Activated T-cell treated with anti-CD3 and anti-CD28 coated beads, Interleukin-2, amount 50 U/mL, for 48 hours (primary cell): ENCODE data around the gene HES6.

Experiments used
- DNase-seq, 2 experiments: peaks; one replicate each; pipeline ENCODE4 v3.0.0-alpha.2; 2020

The HES6 gene

DNA sequence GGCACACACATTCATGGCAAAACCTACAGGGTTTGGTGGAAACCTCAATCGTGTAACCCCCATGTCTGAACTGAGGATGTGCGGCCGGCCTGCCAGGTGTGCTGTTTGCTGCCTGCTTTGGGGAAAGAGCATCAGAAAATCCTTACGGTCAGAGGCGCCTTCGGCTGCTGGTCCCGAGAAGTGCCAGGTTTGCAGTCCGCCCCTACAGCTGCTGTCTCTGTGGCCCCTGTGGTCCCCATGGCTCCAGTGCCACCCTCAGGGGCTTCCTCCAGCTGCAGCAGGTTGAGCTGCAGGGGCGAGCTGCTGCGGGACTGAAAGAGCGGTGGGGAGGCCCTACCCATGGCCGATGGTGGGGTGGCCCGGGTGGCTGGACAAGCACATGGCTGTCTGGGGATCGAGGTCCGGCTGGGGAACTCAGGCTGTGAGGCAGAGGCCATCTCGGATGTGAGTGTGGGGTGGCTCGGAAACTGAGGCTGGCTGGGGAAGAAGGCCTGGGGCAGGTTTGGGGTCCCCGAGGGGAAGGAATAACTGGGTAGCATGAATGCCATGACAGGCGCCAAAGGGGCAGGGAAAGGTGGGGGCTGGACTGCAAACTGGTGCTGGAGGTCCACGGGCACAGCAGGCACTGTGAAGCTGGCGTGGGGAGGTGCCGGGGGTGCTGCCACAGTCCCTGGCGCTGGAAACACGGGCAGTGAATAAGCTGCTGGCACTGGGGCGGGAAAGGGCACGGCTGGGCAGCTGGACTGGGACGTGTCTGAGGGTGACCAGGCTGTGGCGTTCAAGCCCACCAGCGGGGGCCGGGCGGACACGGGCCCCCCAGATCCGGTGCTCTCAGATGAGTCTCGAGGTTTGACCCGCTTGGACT, 13.2 kb upstream of the HES6 start:
- no peak for DNase-seq

DNA sequence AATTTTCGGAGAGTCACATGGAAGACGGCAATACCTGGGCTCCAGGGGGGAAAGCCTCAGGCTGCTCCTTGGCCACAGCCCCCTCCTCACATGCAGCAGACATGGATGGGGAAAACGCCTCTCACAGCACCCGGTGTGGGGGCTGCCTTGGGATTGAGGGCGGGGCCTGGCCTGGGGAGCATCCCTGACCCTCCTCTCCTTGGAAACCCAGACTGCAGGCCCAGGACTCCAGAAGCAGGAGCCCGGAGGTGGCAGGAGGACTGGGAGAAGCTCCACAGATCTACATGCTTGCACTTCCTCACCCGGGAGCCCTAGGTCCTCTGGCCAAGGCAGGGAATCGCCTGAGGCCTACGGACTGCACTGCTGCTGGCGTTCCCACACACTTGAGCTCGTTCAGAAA, 12.1 kb upstream of the HES6 start:
- DNase-seq: no peak

DNA sequence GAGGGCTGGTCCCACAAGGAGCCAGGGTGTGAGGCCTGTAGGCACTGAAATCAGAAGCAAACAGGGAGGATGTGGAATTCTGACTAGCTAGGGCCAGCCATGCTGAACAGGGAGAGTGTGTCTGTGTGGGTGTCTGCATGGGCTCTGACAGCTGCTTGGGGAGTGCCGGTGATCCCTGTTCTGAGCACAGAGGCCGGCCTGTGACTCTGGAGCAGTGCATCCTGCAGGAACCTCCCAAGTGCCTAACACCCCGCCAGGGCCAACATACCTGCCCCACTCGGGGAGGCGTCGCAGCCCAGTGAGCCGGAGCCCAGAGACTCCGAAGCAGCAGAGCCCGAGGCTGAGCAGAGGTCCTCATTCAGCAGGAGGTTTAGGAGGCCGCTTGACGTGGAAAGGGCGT, 11.5 kb upstream of the HES6 start:
- DNase-seq: no peak

DNA sequence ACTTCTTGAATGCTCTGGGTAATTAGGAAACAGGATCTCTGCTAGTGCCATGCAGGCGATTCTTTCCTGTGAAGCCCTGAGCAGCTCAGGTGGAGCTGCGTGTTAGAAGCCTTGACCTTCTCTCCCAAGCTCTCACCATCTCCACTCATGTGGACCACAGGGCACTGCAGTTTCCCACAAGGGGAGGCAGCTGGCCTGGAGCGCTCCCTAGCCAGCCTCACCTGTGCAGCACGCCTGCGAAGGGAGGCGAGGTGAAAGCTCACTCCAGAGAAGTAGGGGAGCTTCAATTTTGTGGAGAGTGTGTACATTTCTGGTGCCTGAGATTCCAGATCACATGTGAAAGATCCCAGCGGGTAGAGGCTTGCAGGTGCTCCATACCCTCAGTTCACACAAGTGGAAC, 11.1 kb upstream of the HES6 start:
- DNase-seq: no peak

DNA sequence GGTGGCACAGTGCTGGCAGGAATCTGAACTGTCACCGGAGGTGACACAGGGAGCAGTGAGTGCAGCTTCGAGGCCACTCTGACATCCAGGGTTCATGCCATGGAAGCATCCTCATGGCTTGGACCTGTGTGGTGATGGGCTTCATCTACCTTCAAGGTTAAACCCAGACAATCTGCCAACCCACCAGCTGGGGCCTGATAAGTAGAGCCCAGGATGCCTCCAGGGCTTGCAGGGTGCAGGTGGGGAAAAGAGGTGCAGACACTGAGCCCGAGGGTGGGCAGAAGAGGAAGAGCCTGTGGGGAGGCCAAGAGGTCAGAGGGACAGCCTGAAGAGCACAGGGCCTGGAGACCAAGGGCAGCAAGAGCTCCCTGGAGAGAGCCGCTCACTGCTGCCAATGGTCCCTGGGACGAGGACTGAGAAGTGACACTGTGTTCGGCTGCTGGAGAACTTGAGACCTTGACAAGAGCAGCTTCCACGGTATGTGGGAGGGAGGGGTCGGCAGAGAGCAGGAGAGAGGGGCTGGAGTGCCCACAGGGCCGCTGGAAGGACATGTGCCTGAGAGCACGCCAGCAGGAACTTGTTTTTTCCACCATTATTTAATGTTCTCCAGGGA, 8.1 kb upstream of the HES6 start:
- no peak for DNase-seq

DNA sequence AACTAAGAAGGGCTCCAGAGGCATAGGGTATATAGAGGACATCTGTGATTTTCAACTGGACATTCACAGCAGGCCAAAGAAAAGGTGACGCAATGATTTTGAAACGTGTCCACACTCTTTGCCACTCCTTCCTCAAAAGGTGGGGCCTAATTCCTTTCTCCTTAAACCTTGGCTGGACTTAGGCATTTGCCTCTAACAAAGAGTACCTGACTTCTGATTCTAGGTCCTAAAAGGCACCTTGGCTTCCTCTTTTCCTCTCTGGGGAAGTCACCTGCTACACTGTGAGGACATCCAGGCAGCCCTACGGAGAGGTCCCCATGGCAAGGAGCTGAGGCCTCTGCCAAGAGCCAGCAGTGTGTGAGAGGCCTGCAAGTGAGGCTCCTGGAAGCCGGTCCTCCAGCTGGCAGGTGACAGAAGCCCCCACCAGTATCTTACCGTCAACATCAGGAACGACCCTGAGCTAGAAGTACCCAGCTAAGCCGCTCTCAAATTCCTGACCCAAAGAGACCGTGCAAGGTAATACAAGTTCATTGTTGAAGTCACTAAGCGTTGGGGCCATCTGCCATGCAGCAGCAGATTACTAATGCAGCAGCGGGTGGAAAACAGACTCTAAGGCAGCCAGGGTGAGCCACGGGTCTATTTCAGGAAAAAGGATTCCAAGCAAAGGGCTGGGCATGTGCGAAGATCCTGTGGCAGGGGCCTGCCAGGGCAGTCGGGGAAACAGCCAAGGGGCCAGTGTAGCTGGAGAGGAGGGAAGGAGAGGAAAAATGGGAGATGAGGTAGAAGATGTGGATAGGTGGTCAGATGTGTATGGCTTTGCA, 7.4 kb upstream of the HES6 start:
- no peak for DNase-seq

DNA sequence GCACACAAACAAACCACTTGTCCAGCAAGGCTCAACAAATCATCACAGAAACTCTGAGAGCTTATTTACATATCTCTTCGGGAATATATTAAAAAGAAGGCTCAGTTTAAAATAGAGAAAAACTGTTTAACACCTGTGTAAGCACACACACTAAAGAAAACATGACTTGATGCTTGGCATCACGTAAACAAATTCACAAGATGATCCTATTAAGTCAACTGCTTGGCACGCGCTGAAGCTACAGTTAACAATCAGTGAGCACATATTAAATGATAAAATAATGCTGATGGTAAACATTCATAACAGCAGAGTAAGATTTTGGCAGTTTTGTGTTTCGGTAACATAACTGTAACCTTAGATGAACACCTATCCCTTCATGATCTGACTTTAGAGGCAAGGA, 4.3 kb upstream of the HES6 start:
- DNase-seq: no peak

DNA sequence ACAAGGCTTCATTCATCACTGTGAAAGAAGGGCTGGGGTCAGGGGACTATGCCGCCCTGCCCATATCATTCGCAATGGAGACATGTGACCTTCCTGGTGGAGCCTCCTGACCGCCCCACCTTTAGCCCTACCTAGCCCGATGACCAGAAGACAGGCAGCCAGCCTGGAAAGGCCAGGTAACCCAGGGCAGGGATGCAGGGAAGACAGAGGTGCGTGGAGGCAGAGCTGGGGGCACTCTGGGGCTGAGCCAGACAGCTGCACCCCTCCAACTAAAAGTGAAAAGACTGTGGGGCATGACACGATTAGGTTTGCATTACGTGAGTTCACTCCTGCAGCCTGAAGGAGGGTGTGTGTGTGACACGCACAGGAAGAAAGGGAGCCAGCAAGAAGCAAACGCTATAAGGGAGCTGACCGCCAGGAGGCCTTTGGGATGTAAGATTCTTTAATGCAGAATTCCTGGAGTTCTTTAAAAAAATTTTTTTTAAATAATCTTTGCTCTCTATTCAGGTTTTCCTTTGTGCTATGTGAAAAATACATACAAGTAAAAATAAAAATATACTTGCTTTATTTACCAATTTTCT, 3.7 kb upstream of the HES6 start:
- DNase-seq: no peak

DNA sequence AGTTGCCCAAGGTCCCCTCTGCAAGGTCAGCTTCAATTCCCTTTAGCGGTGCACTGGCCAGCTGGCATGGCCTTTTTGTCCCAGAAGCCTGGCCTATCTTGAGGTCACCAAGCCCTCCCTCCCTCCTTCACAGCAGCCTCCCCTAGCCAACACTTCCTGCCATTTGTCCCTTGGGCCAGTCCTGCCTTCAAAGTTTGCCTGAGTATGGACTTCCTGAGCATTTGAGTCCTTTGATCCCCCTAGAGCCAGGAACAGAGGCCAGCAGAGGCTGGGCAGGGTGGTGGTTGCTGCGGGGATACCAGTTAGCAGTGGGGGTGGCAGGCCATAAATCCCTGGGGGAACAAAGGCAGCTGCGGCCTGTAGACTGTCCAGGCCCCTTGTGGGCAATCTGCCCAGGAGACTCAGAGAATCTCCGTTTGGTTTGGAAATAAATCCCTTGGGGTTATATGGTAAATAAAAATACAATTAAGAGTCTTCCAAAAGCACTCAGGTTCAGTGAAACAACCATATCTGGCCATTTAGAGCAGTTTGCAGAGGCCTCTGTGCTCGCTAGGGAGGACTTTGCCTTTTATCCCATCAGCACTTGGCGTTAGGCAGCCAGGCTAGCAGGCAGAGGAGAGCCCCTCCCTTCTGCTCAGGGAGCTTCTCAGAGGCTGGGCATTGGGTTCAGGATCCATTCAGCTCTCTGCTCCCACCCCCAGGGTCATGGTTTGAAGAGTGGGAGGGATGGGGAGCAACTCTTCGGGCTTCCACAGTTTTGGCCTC, 3.1 kb upstream of the HES6 start:
- DNase-seq: no peak

DNA sequence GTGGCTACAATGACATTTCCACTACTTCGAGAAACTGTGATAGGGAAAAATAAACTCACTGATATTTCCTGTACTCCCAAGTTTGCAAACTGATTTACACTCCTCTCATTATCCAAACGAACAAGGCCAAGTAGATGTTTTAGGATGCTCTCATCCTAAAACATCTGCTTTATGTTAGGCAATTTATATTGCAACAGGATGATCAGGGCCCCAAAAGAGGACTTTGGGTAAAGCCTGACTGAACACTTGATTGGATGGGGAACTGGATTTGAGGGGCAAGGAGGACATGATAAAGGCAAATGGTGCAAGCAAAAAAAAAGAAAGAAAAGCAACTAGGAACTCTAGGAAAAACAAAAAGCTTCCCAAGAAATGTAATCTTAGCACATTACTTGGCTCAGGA, 2.1 kb upstream of the HES6 start:
- DNase-seq: no peak

DNA sequence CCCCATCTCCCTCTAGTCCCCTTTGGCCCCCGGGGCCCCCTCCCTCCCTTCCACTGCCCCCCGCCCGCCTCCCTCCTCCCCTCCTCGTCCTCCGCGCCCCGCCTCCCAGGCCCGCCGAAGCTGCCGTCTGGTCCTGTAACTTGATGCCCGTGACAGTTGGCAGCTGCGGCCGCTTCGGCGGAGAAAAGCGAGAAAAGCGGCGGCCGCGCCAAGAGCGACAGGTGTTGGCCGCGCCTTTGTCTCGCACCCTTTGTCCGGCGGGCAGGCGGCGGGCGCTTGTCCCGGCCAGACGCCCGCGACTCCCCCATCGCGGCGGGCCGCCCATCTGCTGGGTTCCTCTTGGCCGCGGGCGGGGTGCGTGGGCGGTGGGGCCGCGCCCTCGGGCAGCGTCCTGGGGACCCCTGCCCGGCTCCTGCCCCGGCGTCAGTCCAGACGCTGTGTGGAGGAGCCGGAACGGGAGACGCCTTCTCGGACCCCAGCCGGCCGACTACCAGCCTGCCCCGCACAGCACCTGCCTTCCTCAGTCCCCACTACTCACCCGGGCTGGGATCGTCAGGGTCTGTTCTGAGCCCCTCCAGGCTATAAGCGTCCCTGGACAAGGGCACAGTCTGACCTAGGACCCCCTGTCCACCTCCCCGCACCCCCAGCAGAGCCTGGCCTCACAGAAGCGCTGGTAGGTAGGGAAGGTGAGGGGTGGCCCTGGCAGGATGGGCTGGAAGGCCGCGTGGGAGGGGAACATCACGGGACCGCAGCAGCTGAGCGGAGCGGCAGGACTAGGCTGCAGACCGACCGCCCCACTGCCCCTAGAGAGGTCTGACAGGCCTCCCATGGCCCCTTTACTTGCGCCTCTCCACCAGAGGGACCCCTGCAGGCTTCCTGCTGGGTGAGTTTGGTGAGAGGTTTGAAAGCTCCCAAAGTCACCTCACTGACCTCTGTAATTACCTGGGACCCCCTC, 1.2 kb upstream of the HES6 start:
- no peak for DNase-seq

DNA sequence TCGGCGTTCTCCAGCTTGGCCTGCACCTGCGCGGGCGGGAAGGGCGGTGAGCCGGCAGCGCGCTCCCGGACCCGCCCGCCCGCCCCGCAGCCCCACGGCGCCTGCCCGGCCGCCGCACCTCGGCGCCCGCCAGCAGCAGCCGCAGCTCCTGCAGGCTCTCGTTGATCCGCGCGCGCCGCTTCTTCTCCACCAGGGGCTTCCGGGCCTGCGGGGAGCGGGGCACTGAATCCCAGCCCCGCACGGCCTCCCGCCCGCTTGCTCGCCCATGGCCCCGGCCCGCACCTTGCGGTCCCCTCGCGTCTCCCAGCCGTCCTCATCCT, 335 bp downstream of the HES6 start:
- no peak for DNase-seq

DNA sequence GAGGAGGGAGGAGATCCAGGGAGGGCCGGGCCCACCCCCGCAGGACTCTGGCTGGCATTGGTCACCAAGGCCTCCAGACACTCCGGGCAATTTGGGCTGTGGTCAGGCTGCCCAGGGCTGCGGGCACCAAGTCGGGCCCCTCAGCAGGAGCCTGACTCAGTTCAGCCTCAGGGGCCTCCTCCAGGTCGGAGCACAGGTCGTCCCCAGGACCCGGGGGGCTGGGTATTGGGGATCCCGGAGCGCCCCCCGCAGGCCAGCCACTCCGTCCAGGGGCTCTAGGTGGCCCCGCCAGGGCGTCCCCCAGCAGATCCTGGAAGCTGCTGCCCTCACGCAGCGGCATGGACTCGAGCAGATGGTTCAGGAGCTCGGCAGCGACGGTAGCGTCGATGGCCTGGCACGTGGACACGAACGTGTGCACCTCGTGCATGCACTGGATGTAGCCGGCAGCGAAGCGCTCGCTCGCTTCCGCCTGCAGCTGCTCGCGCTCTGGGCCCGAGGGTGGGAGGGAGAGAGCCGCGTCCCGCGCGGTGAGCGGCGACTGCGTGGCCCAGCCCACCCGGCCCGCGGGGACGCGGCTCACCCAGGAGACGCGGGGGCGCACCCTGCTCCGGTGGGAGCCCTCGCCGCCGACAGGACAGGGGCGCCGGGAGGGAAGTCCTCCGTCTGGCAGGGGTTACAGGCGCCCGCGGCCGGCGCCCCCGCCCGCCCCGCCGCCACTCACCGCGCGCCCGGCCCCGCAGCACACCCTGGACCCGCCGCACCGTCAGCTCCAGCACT, 884 bp downstream of the HES6 start:
- peak; percentile 44 to 62 for DNase-seq

DNA sequence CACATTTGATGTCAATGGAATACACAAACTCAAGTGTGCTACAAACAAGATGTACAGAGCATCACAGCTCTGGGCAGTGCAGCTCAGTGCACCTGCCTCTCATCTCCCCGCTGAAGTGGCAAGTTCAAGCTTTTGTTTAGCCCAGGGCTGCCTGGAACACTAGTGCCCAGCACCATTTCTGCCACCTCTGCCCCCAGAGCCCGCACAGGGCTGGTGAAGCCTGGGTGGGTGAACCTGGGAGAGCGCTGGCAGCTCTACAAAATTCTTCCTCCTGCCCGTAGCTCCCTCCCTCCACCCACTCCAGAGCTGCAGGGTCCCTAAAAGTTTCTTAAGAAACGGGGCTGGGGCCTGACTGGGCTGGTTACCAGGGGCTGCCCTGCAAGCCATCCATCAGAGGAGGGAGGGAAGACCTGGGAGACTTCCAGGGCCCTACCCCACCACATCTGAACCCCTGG, 1.5 kb downstream of the HES6 start:
- DNase-seq: no peak

DNA sequence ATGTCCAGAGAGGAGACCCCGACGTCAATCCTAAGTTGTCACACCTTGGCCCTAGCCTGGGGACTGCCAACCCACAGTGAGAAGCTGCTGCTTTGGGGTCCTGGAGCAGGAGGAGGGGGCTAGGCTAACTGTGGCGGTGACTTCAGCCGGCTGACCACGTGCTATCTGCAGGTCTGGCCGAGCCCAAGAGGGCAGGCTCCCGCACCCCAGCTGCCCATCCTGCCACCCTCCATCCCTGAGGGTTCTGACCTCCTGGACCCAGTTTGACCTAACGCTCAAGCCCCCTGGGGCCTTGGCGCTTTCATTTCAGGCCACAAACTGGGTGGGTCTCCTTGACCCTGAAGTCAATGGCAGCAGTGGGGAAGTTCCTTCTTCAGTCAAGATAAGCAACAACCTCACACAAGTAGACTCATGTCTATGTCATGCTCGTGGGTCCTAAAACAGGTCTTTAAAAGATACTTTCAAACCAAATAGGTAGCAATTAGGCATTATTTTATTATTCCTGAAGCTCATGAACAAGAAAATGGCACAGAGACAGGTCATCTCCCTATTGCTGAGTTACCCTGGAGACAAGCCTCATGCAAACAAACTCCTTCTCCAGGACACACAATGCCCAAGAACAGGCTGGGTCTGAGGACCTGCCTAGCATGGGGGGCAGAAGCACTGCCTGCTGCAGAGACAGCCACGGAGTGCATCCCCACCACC, 2.3 kb downstream of the HES6 start:
- no peak for DNase-seq

DNA sequence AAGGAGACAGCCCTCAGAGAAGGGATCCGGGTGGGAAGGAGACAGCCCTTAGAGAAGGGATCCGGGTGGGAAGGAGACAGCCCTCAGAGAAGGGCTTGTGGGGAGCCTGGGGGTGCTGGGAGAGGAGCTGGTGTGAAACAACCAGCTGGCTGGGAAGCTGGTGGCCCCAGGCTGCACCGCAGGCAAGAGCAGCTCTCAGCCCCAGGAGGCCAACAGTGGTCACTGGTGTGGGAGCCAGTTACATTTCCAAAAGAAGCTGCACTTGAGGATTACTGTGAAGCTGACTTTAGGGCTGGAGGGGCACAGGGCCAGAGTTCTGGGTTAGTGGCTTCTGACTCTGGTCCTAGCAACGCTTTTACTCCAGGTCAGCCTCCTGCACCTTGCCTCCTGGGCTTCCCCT, 3.3 kb downstream of the HES6 start:
- DNase-seq: no peak

DNA sequence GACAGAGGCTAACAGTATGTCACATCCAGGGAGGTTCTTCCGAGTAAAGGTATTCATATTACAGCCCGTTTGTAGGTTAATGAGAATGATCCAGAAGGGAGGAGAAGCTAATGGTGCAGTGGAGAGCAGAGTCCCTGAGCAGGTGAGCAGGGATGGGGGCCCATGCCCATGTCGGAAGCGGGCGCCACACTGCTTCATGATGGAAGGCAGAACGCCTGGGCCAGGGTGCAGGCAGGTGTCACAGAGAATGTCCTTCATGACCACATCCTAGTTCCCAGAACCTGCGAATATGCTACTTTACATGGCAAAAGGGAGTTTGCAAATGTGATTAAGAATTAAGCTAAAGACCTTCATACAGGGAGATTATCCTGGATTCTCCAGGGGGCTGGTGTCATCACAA, 4.0 kb downstream of the HES6 start:
- DNase-seq: no peak

DNA sequence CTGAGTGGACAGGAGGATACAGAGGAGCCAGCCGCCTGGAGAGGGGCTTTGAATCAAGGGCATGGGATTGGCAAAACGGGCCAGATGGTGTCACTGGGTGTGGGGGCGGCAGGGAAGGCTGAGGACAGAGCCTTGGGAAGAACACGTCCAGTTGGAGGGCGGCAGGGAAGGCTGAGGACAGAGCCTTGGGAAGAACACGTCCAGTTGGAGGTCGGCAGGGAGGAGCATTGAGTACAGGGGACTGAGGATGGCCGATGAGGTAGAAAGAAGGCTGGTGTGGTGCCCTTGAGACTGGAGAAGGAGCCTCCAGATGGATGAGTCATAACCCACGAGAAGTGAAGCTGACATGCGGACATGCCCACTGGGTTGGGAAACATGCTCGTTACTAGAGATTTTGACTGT, 4.5 kb downstream of the HES6 start:
- DNase-seq: no peak

DNA sequence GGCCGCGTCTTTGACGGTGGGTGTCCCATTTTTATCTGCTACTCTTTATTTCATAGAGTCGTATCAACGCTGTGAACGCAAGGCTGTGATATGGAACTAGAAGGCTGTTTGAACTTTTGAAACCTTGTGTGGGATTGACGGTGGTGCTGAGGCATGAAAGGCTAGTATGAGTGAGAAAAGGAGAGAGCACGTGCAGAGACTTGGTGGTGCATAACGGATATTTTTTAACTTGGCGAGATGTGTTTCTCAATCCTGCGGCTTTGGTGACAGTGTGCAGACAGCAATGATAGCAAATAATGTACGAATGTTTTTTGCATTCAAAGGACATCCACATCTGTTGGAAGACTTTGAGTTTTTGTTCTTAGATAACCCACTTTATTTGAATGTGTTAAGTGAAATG, 6.2 kb downstream of the HES6 start:
- no peak for DNase-seq

DNA sequence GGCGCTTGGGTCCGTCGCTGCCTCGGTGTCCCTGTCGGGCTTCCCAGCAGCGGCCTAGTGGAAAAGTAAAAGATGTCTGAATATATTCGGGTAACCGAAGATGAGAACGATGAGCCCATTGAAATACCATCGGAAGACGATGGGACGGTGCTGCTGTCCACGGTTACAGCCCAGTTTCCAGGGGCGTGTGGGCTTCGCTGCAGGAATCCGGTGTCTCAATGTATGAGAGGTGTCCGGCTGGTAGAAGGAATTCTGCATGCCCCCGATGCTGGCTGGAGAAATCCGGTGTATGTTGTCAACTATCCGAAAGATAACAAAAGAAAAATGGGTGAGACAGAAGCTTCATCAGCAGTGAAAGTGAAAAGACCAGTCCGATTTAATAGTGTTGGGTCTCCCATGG, 8.0 kb downstream of the HES6 start:
- DNase-seq: no peak
